ENCODE results near the gene IGF2BP2. TPM values are rescaled to one million over a fixed set of nuclear protein-coding genes. Genes with fewer than 3 reads are reported as not detected.

Gene IGF2BP2
- total RNA-seq, 1 experiment from 2014 or later: 0.67 TPM

DNA sequence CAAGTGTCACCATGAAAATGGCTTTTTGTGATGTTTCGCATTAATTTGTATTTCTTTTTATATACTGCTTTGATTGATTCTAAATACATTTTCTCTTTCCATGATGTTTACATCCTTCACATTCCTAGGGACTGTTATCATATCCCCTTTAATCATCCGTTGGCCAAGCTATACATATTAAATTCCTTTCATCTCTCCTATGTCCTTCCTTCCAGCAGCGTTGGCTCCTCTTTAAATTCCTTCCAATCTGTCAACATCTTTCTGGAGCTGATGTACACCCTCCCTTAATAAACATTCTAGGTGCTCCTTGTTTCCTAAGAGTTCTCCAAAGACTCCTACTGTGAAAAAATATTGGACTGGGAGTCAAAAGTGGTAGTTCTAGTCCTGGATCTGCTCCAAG is 87.8 kb downstream of the IGF2BP2 start:
- no peaks in the 10 kb centered on the region for H3K36me3 ChIP-seq (ENCODE audit: insufficient read depth, low read length)
- H3K9ac ChIP-seq (ENCODE audit: low read length): no peak overlapping the region
- no peaks in the 10 kb centered on the region for H3K4me1 ChIP-seq (ENCODE audit: low read length)
- no peaks in the 10 kb centered on the region for H3K9me3 ChIP-seq (ENCODE audit: low read length)
- no peak for DNase-seq
- no peak overlapping the region for H2AFZ ChIP-seq (ENCODE audit: low read length)
- H3K4me3 ChIP-seq (ENCODE audit: low read length): no peak overlapping the region
- H3K4me2 ChIP-seq (ENCODE audit: low read depth, low read length, poor library complexity, severe bottlenecking): no peak overlapping the region
- no peaks in the 10 kb centered on the region for H4K20me1 ChIP-seq (ENCODE audit: insufficient read depth, low read depth, low read length)
- no peaks in the 10 kb centered on the region; the same call in 1 of the 2 replicates for H3K27me3 ChIP-seq (ENCODE audit: low read length)
- no peaks in the 10 kb centered on the region for H3K79me2 ChIP-seq (ENCODE audit: low read length)
- H3K9me2 ChIP-seq (replicated peaks; ENCODE audit: insufficient read depth, low read length): no peaks in the 10 kb centered on the region
- no peak overlapping the region for H3K27ac ChIP-seq (ENCODE audit: low read length)

GRCh38 chr3:185734725-185735096 is 90.1 kb downstream of the IGF2BP2 start:
- H4K20me1 ChIP-seq (ENCODE audit: insufficient read depth, low read depth, low read length): no peaks in the 10 kb centered on the region

DNA sequence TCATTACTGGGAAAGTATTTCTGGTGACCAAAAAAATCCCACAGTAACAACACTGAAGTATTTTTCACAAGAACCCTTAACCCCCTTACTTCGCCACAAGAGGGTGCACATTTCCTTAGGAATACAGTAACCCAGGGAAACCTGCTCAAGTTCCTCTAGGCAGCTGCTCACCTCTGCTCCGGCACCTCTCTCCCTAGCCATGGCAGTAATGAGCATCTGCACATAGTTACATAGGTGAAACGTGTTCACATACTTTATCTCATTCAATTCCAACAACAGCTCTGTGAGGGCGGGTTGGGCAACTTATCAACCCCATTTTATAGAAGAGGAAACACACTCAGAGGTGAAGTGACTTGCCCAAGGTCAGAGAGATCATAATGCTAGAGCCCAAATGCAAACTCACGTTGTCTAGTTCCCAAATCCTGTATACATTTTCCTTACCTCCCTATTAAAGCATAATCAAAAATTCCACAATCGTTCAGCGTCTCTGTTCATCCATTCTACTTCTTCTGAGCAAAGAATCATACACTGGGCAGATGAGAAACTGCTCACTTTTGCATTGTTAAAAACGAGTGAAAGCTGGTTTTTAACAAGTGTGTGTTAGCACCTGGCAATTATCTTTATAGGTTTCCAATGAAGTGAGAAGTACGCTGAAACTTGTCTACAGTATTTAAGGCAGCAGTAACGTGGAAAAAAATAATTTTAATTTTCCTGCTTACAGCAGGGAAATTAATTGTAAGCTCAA is 90.7 kb downstream of the IGF2BP2 start:
- Histone ChIP-seq H3K4me2 (ENCODE audit: low read depth, low read length, poor library complexity, severe bottlenecking) (no peak overlapping the region), H3K9me3 (ENCODE audit: low read length) (no peaks in the 10 kb centered on the region), H3K4me1 (ENCODE audit: low read length) (no peaks in the 10 kb centered on the region), H3K27me3 (ENCODE audit: low read length) (no peaks in the 10 kb centered on the region; the same call in 1 of the 2 replicates), H3K36me3 (ENCODE audit: insufficient read depth, low read length) (no peaks in the 10 kb centered on the region), H3K79me2 (ENCODE audit: low read length) (no peaks in the 10 kb centered on the region), H3K9me2 (replicated peaks; ENCODE audit: insufficient read depth, low read length) (no peaks in the 10 kb centered on the region), H3K4me3 (ENCODE audit: low read length) (no peak overlapping the region), H4K20me1 (ENCODE audit: insufficient read depth, low read depth, low read length) (no peaks in the 10 kb centered on the region), H3K27ac (ENCODE audit: low read length) (no peak overlapping the region), H3K9ac (ENCODE audit: low read length) (no peak overlapping the region), H2AFZ (ENCODE audit: low read length) (no peak overlapping the region)
- DNase-seq: peak; percentile 85

More at GRCh38 chr3:185734725-185735096, 90.1 kb downstream of the IGF2BP2 start:
- no peak overlapping the region for H3K27ac ChIP-seq (ENCODE audit: low read length)
- H3K9me2 ChIP-seq (replicated peaks; ENCODE audit: insufficient read depth, low read length): no peaks in the 10 kb centered on the region
- H3K36me3 ChIP-seq (ENCODE audit: insufficient read depth, low read length): no peaks in the 10 kb centered on the region
- H3K9ac ChIP-seq (ENCODE audit: low read length): no peak overlapping the region
- no peak overlapping the region for H3K4me3 ChIP-seq (ENCODE audit: low read length)
- H3K4me2 ChIP-seq (ENCODE audit: low read depth, low read length, poor library complexity, severe bottlenecking): no peak overlapping the region
- H2AFZ ChIP-seq (ENCODE audit: low read length): no peak overlapping the region
- DNase-seq: no peak
- H3K79me2 ChIP-seq (ENCODE audit: low read length): no peaks in the 10 kb centered on the region
- no peaks in the 10 kb centered on the region for H3K9me3 ChIP-seq (ENCODE audit: low read length)
- H3K27me3 ChIP-seq (ENCODE audit: low read length): no peaks in the 10 kb centered on the region; the same call in 1 of the 2 replicates
- no peaks in the 10 kb centered on the region for H3K4me1 ChIP-seq (ENCODE audit: low read length)

DNA sequence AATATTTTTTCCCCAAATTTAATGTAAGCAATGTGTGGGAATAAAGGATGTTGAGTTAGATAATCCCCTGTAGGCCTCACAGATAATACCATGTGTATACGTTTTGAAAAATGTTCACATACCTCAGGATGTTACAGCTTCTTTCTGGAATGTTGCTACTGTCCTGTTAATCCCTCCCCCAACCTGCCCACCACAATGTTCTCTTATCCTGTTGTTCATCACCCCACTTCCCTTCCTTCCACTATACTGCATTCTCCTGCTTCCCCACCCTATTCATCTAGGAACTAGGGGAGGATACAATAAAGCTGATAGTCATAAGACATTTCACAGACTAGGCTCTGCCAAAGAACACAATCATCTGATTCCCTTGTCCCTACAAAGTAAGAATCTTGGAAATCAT is 92.1 kb downstream of the IGF2BP2 start:
- Histone ChIP-seq H3K4me2 (ENCODE audit: low read depth, low read length, poor library complexity, severe bottlenecking) (no peak overlapping the region), H3K79me2 (ENCODE audit: low read length) (no peaks in the 10 kb centered on the region), H3K27me3 (ENCODE audit: low read length) (no peaks in the 10 kb centered on the region), H3K36me3 (ENCODE audit: insufficient read depth, low read length) (no peaks in the 10 kb centered on the region), H3K9ac (ENCODE audit: low read length) (no peak overlapping the region), H3K4me1 (ENCODE audit: low read length) (no peaks in the 10 kb centered on the region), H3K4me3 (ENCODE audit: low read length) (no peak overlapping the region), H3K9me2 (replicated peaks; ENCODE audit: insufficient read depth, low read length) (no peaks in the 10 kb centered on the region), H4K20me1 (ENCODE audit: insufficient read depth, low read depth, low read length) (no peaks in the 10 kb centered on the region), H3K27ac (ENCODE audit: low read length) (no peak overlapping the region), H3K9me3 (ENCODE audit: low read length) (no peaks in the 10 kb centered on the region), H2AFZ (ENCODE audit: low read length) (no peak overlapping the region)
- DNase-seq: no peak

GRCh38 chr3:185730550-185730949 is 94.3 kb downstream of the IGF2BP2 start:
- Histone ChIP-seq H3K4me3 (ENCODE audit: low read length) (no peak overlapping the region), H4K20me1 (ENCODE audit: insufficient read depth, low read depth, low read length) (no peaks in the 10 kb centered on the region), H3K4me2 (ENCODE audit: low read depth, low read length, poor library complexity, severe bottlenecking) (no peak overlapping the region), H3K27ac (ENCODE audit: low read length) (no peak overlapping the region), H3K9me3 (ENCODE audit: low read length) (no peaks in the 10 kb centered on the region), H3K9me2 (replicated peaks; ENCODE audit: insufficient read depth, low read length) (no peaks in the 10 kb centered on the region), H3K36me3 (ENCODE audit: insufficient read depth, low read length) (no peaks in the 10 kb centered on the region), H3K79me2 (ENCODE audit: low read length) (no peaks in the 10 kb centered on the region), H3K27me3 (ENCODE audit: low read length) (no peaks in the 10 kb centered on the region), H3K4me1 (ENCODE audit: low read length) (no peaks in the 10 kb centered on the region), H2AFZ (ENCODE audit: low read length) (no peak overlapping the region), H3K9ac (ENCODE audit: low read length) (no peak overlapping the region)
- DNase-seq: no peak

GRCh38 chr3:185729337-185730055 is 95.3 kb downstream of the IGF2BP2 start:
- H3K9me3 ChIP-seq (ENCODE audit: low read length): no peaks in the 10 kb centered on the region
- no peaks in the 10 kb centered on the region for H3K9me2 ChIP-seq (replicated peaks; ENCODE audit: insufficient read depth, low read length)
- no peaks in the 10 kb centered on the region for H4K20me1 ChIP-seq (ENCODE audit: insufficient read depth, low read depth, low read length)
- no peak overlapping the region for H3K4me2 ChIP-seq (ENCODE audit: low read depth, low read length, poor library complexity, severe bottlenecking)
- no peak for DNase-seq
- H3K4me3 ChIP-seq (ENCODE audit: low read length): no peak overlapping the region
- no peak overlapping the region for H3K27ac ChIP-seq (ENCODE audit: low read length)
- H3K9ac ChIP-seq (ENCODE audit: low read length): no peak overlapping the region
- H3K36me3 ChIP-seq (ENCODE audit: insufficient read depth, low read length): no peaks in the 10 kb centered on the region
- no peak overlapping the region for H2AFZ ChIP-seq (ENCODE audit: low read length)
- no peaks in the 10 kb centered on the region for H3K4me1 ChIP-seq (ENCODE audit: low read length)
- H3K27me3 ChIP-seq (ENCODE audit: low read length): no peaks in the 10 kb centered on the region
- no peaks in the 10 kb centered on the region for H3K79me2 ChIP-seq (ENCODE audit: low read length)

GRCh38 chr3:185728630-185729336 is 96.1 kb downstream of the IGF2BP2 start:
- Histone ChIP-seq H3K9me3 (ENCODE audit: low read length) (no peaks in the 10 kb centered on the region), H3K4me1 (ENCODE audit: low read length) (no peaks in the 10 kb centered on the region), H3K9me2 (replicated peaks; ENCODE audit: insufficient read depth, low read length) (no peaks in the 10 kb centered on the region), H3K9ac (ENCODE audit: low read length) (no peak overlapping the region), H3K36me3 (ENCODE audit: insufficient read depth, low read length) (no peaks in the 10 kb centered on the region), H3K79me2 (ENCODE audit: low read length) (no peaks in the 10 kb centered on the region), H2AFZ (ENCODE audit: low read length) (no peak overlapping the region), H3K27me3 (ENCODE audit: low read length) (no peaks in the 10 kb centered on the region), H3K4me3 (ENCODE audit: low read length) (no peak overlapping the region), H3K27ac (ENCODE audit: low read length) (no peak overlapping the region), H4K20me1 (ENCODE audit: insufficient read depth, low read depth, low read length) (no peaks in the 10 kb centered on the region), H3K4me2 (ENCODE audit: low read depth, low read length, poor library complexity, severe bottlenecking) (no peak overlapping the region)
- DNase-seq: no peak

DNA sequence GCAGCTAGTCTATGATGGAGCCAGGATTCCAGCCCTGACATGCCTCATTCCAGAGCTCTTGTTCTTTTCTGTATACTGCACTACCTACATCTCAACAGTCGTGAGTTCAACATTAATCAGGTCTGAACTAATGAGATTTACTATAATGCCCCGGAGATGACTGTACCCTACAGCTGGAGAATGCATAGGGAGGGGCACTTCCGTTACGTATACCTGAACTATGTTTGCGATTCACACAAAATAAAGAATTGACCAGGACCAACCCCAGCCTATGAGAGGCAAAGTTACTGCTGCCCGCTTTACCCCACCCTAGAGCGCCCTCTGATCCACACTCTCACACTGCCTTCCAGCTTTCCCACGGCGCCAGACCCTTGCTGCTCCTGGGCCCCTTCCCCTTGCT is 97.0 kb downstream of the IGF2BP2 start:
- Histone ChIP-seq H3K4me1 (ENCODE audit: low read length) (no peaks in the 10 kb centered on the region), H4K20me1 (ENCODE audit: insufficient read depth, low read depth, low read length) (no peaks in the 10 kb centered on the region), H3K27ac (ENCODE audit: low read length) (no peak overlapping the region), H3K9me2 (replicated peaks; ENCODE audit: insufficient read depth, low read length) (no peaks in the 10 kb centered on the region), H3K27me3 (ENCODE audit: low read length) (no peaks in the 10 kb centered on the region), H3K9ac (ENCODE audit: low read length) (no peak overlapping the region), H3K9me3 (ENCODE audit: low read length) (no peaks in the 10 kb centered on the region), H3K79me2 (ENCODE audit: low read length) (no peaks in the 10 kb centered on the region), H2AFZ (ENCODE audit: low read length) (no peak overlapping the region), H3K4me3 (ENCODE audit: low read length) (no peak overlapping the region), H3K4me2 (ENCODE audit: low read depth, low read length, poor library complexity, severe bottlenecking) (no peak overlapping the region), H3K36me3 (ENCODE audit: insufficient read depth, low read length) (no peaks in the 10 kb centered on the region)
- DNase-seq: no peak
